H1 (cell line): Measurements from ENCODE around the gene MIB1. TPM values are rescaled to one million over a fixed set of nuclear protein-coding genes. Genes with fewer than 3 reads are reported as not detected.

Experiments used
- ASH2L ChIP-seq: fragments of 200-600, 300-600 bp; sonication (generic); IDR thresholded peaks from one replicate; pipeline ENCODE4 v1.7.1; 2017; ENCODE audit warnings: low read length
- KDM1A ChIP-seq: fragments of 200-600, 300-600 bp; sonication (generic); IDR thresholded peaks from 2 replicates; pipeline ENCODE4 v1.7.1; 2016; ENCODE audit warnings: mild to moderate bottlenecking, low read length, borderline replicate concordance
- POLR2A ChIP-seq, 2 experiments: IDR thresholded peaks; 1 replicate in 1 of 2; 2 replicates in 1 of 2; pipeline ENCODE4 v1.6.1; 2011; ENCODE audit warnings: low read depth in 2 of 2, low read length in 2 of 2, mild to moderate bottlenecking in 2 of 2; ENCODE audit errors: control extremely low read depth in 1 of 2
- YY1 ChIP-seq: IDR thresholded peaks from 2 replicates; pipeline ENCODE4 v1.6.1; 2011; ENCODE audit warnings: low read depth, mild to moderate bottlenecking, low read length
- polyA plus RNA-seq, 7 experiments: library from polyadenylated mRNA; depleted of rRNA in 3 of 7; stranded (reverse) in 5 of 7; unstranded in 2 of 7; fragments of >200 nt in 5 of 7; fragments of 200-250 nt in 2 of 7; gene quantifications; 1 replicate in 5 of 7; 2 replicates in 1 of 7; 4 replicates in 1 of 7; pipeline versions ENCODE4 v1.2.1 to v1.2.3, GENCODE V29; 2011 to 2013; ENCODE audit warnings: missing spikeins in 2 of 7, mixed read lengths in 2 of 7
- total RNA-seq: library from RNA; stranded (reverse); fragmentation: NEBNext Ultra II Directional; extraction: Animal tissue kit (Norgen Biotek cat#: 25700); gene quantifications from 2 replicates; pipeline ENCODE4 v1.2.1, GENCODE V29; 2021

MIB1 gene
- total and polyA plus RNA-seq, 2 of the 8 experiments (the other 6 are each of a cell fraction or from before 2014, with no cell fraction given) = 8.2 to 60.3 TPM

GRCh38 chr18:21911551-21911950 lies 171.0 kb downstream of the MIB1 start (continued):
- no peak for TF ChIP-seq YY1
- no peak for TF ChIP-seq ASH2L
- no peak for TF ChIP-seq KDM1A
- TF ChIP-seq POLR2A (IDR thresholded peaks at IDR 0.05; ENCODE audit: control extremely low read depth in 1 of 2, low read depth in 2 of 2, low read length in 2 of 2) = no peak
